Stimulated activated naive CD8-positive, alpha-beta T cell treated with anti-CD3 and anti-CD28 coated beads, Interleukin-15, Interleukin-2, amounts not matched to agents 100 U/mL and 50 U/mL, for 24 hours (primary cell): ENCODE measurements around the gene MALAT1.
"Not testable (repeated sequence)": the region's sequence is repeated elsewhere in the genome, so short reads cannot be mapped to it uniquely, and the experiment has no call there.

ENCODE experiments used
- ATAC-seq: fragments of 150-1000 bp; cut with Tn5 transposase; one replicate; pipeline ENCODE4 v1.10.0; 2021
- DNase-seq: peaks from one replicate; pipeline ENCODE4 v3.0.0; 2021

Gene MALAT1

DNA sequence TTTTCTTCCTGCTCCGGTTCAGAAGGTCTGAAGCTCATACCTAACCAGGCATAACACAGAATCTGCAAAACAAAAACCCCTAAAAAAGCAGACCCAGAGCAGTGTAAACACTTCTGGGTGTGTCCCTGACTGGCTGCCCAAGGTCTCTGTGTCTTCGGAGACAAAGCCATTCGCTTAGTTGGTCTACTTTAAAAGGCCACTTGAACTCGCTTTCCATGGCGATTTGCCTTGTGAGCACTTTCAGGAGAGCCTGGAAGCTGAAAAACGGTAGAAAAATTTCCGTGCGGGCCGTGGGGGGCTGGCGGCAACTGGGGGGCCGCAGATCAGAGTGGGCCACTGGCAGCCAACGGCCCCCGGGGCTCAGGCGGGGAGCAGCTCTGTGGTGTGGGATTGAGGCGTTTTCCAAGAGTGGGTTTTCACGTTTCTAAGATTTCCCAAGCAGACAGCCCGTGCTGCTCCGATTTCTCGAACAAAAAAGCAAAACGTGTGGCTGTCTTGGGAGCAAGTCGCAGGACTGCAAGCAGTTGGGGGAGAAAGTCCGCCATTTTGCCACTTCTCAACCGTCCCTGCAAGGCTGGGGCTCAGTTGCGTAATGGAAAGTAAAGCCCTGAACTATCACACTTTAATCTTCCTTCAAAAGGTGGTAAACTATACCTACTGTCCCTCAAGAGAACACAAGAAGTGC, 661 bp upstream of the MALAT1 start:
- DNase-seq (peak; percentile 68), ATAC-seq (no peak)

DNA sequence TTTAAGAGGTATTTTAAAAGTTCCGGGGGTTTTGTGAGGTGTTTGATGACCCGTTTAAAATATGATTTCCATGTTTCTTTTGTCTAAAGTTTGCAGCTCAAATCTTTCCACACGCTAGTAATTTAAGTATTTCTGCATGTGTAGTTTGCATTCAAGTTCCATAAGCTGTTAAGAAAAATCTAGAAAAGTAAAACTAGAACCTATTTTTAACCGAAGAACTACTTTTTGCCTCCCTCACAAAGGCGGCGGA, 193 bp upstream of the MALAT1 start:
- DNase-seq (no peak), ATAC-seq (no peak)

DNA sequence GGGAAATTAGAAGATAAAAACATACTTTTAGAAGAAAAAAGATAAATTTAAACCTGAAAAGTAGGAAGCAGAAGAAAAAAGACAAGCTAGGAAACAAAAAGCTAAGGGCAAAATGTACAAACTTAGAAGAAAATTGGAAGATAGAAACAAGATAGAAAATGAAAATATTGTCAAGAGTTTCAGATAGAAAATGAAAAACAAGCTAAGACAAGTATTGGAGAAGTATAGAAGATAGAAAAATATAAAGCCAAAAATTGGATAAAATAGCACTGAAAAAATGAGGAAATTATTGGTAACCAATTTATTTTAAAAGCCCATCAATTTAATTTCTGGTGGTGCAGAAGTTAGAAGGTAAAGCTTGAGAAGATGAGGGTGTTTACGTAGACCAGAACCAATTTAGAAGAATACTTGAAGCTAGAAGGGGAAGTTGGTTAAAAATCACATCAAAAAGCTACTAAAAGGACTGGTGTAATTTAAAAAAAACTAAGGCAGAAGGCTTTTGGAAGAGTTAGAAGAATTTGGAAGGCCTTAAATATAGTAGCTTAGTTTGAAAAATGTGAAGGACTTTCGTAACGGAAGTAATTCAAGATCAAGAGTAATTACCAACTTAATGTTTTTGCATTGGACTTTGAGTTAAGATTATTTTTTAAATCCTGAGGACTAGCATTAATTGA, 1.0 kb downstream of the MALAT1 start:
- ATAC-seq (no peak), DNase-seq (no peak)

DNA sequence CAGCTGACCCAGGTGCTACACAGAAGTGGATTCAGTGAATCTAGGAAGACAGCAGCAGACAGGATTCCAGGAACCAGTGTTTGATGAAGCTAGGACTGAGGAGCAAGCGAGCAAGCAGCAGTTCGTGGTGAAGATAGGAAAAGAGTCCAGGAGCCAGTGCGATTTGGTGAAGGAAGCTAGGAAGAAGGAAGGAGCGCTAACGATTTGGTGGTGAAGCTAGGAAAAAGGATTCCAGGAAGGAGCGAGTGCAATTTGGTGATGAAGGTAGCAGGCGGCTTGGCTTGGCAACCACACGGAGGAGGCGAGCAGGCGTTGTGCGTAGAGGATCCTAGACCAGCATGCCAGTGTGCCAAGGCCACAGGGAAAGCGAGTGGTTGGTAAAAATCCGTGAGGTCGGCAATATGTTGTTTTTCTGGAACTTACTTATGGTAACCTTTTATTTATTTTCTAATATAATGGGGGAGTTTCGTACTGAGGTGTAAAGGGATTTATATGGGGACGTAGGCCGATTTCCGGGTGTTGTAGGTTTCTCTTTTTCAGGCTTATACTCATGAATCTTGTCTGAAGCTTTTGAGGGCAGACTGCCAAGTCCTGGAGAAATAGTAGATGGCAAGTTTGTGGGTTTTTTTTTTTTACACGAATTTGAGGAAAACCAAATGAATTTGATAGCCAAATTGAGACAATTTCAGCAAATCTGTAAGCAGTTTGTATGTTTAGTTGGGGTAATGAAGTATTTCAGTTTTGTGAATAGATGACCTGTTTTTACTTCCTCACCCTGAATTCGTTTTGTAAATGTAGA, 1.7 kb downstream of the MALAT1 start:
- no peak for ATAC-seq
- DNase-seq, result peak; percentile 51

DNA sequence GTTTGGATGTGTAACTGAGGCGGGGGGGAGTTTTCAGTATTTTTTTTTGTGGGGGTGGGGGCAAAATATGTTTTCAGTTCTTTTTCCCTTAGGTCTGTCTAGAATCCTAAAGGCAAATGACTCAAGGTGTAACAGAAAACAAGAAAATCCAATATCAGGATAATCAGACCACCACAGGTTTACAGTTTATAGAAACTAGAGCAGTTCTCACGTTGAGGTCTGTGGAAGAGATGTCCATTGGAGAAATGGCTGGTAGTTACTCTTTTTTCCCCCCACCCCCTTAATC, 2.3 kb downstream of the MALAT1 start:
- DNase-seq, result no peak

DNA sequence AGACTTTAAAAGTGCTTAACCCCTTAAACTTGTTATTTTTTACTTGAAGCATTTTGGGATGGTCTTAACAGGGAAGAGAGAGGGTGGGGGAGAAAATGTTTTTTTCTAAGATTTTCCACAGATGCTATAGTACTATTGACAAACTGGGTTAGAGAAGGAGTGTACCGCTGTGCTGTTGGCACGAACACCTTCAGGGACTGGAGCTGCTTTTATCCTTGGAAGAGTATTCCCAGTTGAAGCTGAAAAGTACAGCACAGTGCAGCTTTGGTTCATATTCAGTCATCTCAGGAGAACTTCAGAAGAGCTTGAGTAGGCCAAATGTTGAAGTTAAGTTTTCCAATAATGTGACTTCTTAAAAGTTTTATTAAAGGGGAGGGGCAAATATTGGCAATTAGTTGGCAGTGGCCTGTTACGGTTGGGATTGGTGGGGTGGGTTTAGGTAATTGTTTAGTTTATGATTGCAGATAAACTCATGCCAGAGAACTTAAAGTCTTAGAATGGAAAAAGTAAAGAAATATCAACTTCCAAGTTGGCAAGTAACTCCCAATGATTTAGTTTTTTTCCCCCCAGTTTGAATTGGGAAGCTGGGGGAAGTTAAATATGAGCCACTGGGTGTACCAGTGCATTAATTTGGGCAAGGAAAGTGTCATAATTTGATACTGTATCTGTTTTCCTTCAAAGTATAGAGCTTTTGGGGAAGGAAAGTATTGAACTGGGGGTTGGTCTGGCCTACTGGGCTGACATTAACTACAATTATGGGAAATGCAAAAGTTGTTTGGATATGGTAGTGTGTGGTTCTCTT, 2.8 kb downstream of the MALAT1 start:
- no peak for DNase-seq
- ATAC-seq, result no peak

More for the DNA sequence above, 2.3 kb downstream of the MALAT1 start:
- ATAC-seq, result no peak

DNA sequence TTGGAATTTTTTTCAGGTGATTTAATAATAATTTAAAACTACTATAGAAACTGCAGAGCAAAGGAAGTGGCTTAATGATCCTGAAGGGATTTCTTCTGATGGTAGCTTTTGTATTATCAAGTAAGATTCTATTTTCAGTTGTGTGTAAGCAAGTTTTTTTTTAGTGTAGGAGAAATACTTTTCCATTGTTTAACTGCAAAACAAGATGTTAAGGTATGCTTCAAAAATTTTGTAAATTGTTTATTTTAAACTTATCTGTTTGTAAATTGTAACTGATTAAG, 3.4 kb downstream of the MALAT1 start:
- DNase-seq (no peak), ATAC-seq (no peak)

DNA sequence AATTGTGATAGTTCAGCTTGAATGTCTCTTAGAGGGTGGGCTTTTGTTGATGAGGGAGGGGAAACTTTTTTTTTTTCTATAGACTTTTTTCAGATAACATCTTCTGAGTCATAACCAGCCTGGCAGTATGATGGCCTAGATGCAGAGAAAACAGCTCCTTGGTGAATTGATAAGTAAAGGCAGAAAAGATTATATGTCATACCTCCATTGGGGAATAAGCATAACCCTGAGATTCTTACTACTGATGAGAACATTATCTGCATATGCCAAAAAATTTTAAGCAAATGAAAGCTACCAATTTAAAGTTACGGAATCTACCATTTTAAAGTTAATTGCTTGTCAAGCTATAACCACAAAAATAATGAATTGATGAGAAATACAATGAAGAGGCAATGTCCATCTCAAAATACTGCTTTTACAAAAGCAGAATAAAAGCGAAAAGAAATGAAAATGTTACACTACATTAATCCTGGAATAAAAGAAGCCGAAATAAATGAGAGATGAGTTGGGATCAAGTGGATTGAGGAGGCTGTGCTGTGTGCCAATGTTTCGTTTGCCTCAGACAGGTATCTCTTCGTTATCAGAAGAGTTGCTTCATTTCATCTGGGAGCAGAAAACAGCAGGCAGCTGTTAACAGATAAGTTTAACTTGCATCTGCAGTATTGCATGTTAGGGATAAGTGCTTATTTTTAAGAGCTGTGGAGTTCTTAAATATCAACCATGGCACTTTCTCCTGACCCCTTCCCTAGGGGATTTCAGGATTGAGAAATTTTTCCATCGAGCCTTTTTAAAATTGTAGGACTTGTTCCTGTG, 3.9 kb downstream of the MALAT1 start:
- no peak for DNase-seq
- ATAC-seq, result no peak

DNA sequence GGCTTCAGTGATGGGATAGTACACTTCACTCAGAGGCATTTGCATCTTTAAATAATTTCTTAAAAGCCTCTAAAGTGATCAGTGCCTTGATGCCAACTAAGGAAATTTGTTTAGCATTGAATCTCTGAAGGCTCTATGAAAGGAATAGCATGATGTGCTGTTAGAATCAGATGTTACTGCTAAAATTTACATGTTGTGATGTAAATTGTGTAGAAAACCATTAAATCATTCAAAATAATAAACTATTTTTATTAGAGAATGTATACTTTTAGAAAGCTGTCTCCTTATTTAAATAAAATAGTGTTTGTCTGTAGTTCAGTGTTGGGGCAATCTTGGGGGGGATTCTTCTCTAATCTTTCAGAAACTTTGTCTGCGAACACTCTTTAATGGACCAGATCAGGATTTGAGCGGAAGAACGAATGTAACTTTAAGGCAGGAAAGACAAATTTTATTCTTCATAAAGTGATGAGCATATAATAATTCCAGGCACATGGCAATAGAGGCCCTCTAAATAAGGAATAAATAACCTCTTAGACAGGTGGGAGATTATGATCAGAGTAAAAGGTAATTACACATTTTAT, 4.6 kb downstream of the MALAT1 start:
- DNase-seq (no peak), ATAC-seq (no peak)

DNA sequence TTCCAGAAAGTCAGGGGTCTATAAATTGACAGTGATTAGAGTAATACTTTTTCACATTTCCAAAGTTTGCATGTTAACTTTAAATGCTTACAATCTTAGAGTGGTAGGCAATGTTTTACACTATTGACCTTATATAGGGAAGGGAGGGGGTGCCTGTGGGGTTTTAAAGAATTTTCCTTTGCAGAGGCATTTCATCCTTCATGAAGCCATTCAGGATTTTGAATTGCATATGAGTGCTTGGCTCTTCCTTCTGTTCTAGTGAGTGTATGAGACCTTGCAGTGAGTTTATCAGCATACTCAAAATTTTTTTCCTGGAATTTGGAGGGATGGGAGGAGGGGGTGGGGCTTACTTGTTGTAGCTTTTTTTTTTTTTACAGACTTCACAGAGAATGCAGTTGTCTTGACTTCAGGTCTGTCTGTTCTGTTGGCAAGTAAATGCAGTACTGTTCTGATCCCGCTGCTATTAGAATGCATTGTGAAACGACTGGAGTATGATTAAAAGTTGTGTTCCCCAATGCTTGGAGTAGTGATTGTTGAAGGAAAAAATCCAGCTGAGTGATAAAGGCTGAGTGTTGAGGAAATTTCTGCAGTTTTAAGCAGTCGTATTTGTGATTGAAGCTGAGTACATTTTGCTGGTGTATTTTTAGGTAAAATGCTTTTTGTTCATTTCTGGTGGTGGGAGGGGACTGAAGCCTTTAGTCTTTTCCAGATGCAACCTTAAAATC, 5.3 kb downstream of the MALAT1 start:
- ATAC-seq (no peak), DNase-seq (no peak)

DNA sequence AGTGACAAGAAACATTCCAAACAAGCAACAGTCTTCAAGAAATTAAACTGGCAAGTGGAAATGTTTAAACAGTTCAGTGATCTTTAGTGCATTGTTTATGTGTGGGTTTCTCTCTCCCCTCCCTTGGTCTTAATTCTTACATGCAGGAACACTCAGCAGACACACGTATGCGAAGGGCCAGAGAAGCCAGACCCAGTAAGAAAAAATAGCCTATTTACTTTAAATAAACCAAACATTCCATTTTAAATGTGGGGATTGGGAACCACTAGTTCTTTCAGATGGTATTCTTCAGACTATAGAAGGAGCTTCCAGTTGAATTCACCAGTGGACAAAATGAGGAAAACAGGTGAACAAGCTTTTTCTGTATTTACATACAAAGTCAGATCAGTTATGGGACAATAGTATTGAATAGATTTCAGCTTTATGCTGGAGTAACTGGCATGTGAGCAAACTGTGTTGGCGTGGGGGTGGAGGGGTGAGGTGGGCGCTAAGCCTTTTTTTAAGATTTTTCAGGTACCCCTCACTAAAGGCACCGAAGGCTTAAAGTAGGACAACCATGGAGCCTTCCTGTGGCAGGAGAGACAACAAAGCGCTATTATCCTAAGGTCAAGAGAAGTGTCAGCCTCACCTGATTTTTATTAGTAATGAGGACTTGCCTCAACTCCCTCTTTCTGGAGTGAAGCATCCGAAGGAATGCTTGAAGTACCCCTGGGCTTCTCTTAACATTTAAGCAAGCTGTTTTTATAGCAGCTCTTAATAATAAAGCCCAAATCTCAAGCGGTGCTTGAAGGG, 6.0 kb downstream of the MALAT1 start:
- no peak for ATAC-seq
- DNase-seq, result no peak

DNA sequence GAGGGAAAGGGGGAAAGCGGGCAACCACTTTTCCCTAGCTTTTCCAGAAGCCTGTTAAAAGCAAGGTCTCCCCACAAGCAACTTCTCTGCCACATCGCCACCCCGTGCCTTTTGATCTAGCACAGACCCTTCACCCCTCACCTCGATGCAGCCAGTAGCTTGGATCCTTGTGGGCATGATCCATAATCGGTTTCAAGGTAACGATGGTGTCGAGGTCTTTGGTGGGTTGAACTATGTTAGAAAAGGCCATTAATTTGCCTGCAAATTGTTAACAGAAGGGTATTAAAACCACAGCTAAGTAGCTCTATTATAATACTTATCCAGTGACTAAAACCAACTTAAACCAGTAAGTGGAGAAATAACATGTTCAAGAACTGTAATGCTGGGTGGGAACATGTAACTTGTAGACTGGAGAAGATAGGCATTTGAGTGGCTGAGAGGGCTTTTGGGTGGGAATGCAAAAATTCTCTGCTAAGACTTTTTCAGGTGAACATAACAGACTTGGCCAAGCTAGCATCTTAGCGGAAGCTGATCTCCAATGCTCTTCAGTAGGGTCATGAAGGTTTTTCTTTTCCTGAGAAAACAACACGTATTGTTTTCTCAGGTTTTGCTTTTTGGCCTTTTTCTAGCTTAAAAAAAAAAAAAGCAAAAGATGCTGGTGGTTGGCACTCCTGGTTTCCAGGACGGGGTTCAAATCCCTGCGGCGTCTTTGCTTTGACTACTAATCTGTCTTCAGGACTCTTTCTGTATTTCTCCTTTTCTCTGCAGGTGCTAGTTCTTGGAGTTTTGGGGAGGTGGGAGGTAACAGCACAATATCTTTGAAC, 6.8 kb downstream of the MALAT1 start:
- ATAC-seq (no peak), DNase-seq (no peak)

DNA sequence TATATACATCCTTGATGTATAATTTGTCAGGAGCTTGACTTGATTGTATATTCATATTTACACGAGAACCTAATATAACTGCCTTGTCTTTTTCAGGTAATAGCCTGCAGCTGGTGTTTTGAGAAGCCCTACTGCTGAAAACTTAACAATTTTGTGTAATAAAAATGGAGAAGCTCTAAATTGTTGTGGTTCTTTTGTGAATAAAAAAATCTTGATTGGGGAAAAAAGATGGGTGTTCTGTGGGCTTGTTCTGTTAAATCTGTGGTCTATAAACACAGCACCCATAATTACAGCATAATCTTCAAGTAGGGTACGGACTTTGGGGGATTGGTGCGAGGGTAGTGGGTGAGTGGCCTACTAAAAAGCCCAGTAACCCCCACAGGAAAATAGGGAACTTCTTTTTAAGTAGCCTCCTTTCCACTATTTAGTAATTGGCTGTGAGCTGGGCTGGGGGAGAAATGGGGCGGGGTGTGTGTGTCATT, 7.5 kb downstream of the MALAT1 start:
- DNase-seq, result no peak
- ATAC-seq, result no peak

DNA sequence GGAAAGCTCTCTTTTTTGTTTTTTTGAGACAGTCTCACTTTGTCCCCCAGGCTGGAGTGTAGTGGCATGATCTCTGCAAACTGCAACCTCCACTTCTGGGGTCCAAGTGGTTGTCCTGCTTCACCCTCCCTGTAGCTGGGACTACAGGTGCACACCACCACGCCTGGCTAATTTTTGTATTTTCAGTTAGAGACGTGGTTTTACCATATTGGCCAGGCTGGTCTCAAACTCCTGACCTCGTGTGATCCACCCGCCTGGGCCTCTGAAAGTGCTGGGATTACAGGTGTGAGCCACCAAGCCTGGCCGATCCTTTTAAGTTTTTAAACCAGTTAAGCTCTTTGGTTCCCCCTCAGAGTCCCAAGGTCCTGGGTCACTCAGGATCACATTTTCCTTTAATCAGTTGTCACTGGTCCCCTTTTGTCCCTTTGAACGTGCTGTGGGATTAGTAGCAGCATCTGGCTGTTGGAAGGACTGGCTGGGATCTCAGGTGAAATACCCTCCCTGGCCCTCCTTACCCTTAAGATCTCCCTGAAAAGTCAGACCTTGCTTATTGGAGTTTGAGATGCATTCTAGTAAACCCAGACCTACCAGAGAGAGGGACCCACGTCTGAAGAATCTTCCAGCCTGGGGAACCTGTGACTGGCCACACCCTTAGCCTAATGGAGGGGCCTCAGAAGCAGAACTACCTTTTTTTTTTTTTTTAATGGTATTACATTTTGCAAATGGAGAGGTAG, 8.1 kb downstream of the MALAT1 start:
- ATAC-seq (peak; percentile 52), DNase-seq (peak; percentile 57)

DNA sequence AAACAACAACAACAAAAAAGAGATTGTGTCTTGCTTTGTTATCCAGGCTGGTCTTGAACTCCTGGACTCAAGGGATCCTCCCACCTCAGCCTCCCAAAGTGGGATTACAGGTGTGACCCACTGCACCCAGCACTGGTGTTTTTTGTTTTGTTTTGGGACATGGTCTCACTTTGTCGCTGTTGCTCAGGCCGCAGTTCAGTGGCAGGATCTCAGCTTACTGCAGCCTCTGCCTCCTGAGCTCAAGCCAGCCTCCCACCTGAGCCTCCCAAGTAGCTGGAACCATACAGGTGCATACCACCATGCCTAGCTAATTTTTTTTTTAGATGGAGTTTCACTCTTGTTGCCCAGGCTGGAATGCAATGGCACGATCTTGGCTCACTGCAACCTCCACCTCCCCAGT, 13.5 kb downstream of the MALAT1 start:
- not testable (repeated sequence) for ATAC-seq, DNase-seq

DNA sequence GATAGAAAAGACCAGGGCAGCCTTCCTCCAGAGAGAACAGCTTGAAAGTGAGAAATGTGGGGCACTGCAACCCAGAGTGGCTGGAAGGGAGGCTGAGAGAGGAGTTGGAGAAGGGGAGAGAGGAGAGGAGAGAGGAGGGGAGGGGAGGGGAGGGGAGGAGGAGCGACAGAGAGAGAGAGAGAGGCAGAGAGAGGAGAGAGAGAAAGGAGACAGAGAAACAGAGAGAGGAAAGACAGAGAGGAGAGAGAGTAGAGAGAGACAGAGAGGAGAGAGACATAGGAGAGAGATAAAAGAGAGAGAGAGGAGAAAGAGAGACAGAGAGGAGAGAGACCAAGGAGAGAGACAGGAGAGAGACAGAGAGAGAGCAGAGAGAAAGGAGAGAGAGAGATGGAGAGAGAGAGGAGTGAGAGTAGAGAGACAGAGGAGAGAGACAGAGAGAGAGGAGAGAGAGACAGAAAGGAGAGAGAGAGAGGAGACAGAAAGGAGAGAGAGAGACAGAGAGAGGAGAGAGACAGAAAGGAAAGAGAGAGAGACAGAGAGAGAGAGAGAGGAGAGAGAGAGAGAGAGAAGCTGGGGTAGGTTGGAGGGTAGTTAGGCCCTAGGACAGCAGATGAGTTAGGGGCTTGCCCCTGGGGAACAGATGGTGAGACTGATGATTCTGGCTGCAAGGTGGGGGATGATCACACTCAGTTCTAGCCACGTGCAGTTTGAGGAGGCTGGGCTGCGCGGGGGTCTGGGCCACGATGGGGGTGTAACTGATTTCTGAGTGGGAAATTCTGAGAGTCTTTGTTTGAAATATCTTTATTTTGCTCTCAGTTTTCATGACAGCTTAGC, 17.5 kb downstream of the MALAT1 start:
- DNase-seq, result no peak
- no peak for ATAC-seq

DNA sequence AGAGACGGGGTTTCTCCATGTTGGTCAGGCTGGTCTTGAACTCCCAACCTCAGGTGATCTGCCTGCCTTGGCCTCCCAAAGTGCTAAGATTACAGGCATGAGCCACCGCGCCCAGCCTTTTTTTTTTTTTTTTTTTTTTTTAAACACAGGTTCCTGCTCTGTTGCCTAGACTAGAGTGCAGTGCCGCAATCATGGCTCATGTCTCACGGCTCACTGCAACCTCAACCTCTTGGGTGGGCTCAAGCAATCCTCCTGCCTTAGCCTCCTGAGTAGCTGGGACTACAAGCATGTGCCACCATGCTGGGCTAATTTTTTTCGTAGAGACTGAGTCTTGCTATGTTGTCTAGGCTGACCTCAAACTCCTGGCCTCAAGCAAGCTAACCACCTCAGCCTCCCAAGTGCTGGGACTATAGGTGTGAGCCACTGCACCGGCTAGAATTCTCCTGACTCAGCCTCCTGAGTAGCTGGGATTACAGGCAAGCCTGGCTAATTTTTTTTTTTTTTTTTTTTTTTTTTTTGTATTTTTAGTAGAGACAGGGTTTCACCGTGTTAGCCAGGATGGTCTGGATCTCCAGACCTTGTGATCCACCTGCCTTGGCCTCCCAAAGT, 20.2 kb downstream of the MALAT1 start:
- not testable (repeated sequence) for DNase-seq, ATAC-seq
